Uterus (tissue), 2 donors: ENCODE measurements around the gene ANKRD63.

Experiments used
- POLR2A ChIP-seq, 2 donors: fragments of 450-650 bp; IDR thresholded peaks; one replicate each; pipeline ENCODE4 v1.6.1; 2016; ENCODE audit warnings: antibody characterized with exemption in 2 of 2, mild to moderate bottlenecking in 1 of 2, moderate library complexity in 1 of 2
- TF ChIP-seq, protein P1 (sequence below), 4 experiments: fragments of 200-600 bp in 2 of 4; fragments of 450-650 bp in 2 of 4; sonication (generic) in 2 of 4; IDR thresholded peaks; one replicate each; pipeline ENCODE4 v1.5.1; 2016 to 2019; ENCODE audit warnings: antibody characterized with exemption in 4 of 4, mild to moderate bottlenecking in 2 of 4, moderate library complexity in 1 of 4

GRCh38 chr15:40243126-40243810 is 39.6 kb downstream of the ANKRD63 start:
- TF ChIP-seq, protein P1, sequence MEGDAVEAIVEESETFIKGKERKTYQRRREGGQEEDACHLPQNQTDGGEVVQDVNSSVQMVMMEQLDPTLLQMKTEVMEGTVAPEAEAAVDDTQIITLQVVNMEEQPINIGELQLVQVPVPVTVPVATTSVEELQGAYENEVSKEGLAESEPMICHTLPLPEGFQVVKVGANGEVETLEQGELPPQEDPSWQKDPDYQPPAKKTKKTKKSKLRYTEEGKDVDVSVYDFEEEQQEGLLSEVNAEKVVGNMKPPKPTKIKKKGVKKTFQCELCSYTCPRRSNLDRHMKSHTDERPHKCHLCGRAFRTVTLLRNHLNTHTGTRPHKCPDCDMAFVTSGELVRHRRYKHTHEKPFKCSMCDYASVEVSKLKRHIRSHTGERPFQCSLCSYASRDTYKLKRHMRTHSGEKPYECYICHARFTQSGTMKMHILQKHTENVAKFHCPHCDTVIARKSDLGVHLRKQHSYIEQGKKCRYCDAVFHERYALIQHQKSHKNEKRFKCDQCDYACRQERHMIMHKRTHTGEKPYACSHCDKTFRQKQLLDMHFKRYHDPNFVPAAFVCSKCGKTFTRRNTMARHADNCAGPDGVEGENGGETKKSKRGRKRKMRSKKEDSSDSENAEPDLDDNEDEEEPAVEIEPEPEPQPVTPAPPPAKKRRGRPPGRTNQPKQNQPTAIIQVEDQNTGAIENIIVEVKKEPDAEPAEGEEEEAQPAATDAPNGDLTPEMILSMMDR (IDR thresholded peaks at IDR 0.05), result no peak
- TF ChIP-seq POLR2A (IDR thresholded peaks at IDR 0.05), result no peak
